VCaP (cell line): ENCODE measurements around the gene HS3ST4.
"Not testable (repeated sequence)": the region's sequence is repeated elsewhere in the genome, so short reads cannot be mapped to it uniquely, and the experiment has no call there.

Experiments used
- H3K27ac ChIP-seq: fragments of 450-650 bp; 2 replicates; pipeline ENCODE4 v1.5.1; 2017
- CTCF ChIP-seq: fragments of 450-650 bp; conservative IDR thresholded peaks from 2 replicates; pipeline ENCODE4 v1.5.1; 2017; ENCODE audit warnings: mild to moderate bottlenecking, moderate library complexity

The HS3ST4 gene

GRCh38 chr16:26019381-26020242 lies 327.9 kb downstream of the HS3ST4 start:
- H3K27ac ChIP-seq, result no peak overlapping the region
- TF ChIP-seq CTCF, result no peak

- no peak for TF ChIP-seq CTCF
- H3K27ac ChIP-seq, result no peak overlapping the region
Measured at GRCh38 chr16:26026709-26027450, 335.1 kb downstream of the HS3ST4 start.

- no peak for TF ChIP-seq CTCF
- no peak overlapping the region for H3K27ac ChIP-seq
Measured at GRCh38 chr16:26031286-26031685, 339.5 kb downstream of the HS3ST4 start.

GRCh38 chr16:26032661-26033060 lies 340.9 kb downstream of the HS3ST4 start:
- H3K27ac ChIP-seq, result not testable (repeated sequence)

GRCh38 chr16:26041952-26042668 lies 350.4 kb downstream of the HS3ST4 start:
- no peak for TF ChIP-seq CTCF
- H3K27ac ChIP-seq, result no peak overlapping the region

- H3K27ac ChIP-seq, result no peak overlapping the region
- TF ChIP-seq CTCF, result no peak
Measured at GRCh38 chr16:26050472-26050871, 358.7 kb downstream of the HS3ST4 start.

- no peak overlapping the region for H3K27ac ChIP-seq
- TF ChIP-seq CTCF, result no peak
Measured at GRCh38 chr16:26051063-26051462, 359.3 kb downstream of the HS3ST4 start.
